ENCODE results near the gene HJURP. TPM values are rescaled to one million over a fixed set of nuclear protein-coding genes. Genes with fewer than 3 reads are reported as not detected.
A peak's percentile ranks its signal among the peaks of the same experiment; 100 is the strongest.

HJURP gene
- total RNA-seq, 1 experiment from 2014 or later, result 49.7 TPM

GRCh38 chr2:233807966-233808935 is 46.1 kb downstream of the HJURP start:
- Histone ChIP-seq H2BK5ac (ENCODE audit: insufficient read length, low read length) (no peak overlapping the region), H3K9ac (ENCODE audit: extremely low read depth, insufficient read length, low read length) (no peak overlapping the region)

More at GRCh38 chr2:233807966-233808935, 46.1 kb downstream of the HJURP start:
- no peaks in the 10 kb centered on the region for H3K36me3 Mint-ChIP-seq (ENCODE audit: insufficient read depth in 1 of 3, low read depth in 3 of 3)
- WGBS (ENCODE audit: extremely low coverage, insufficient read length, low lambda C conversion rate), result no CpG with 5 or more reads among the region's 10 CpGs
- H3K27ac Mint-ChIP-seq, result no peak overlapping the region
- H3K18ac ChIP-seq (ENCODE audit: insufficient read length, low read depth, low read length), result no peak overlapping the region
- no peaks in the 10 kb centered on the region for H3K23me2 ChIP-seq (ENCODE audit: insufficient read length, low read depth, low read length, poor library complexity, severe bottlenecking)
- H3K4ac ChIP-seq (ENCODE audit: low read depth, low read length), result no peak overlapping the region
- H3K9me3 Mint-ChIP-seq, result peaks cover 2 to 3% of the 10 kb centered on the region in 2 experiments; a peak in 3 of 5 replicates
- no peak overlapping the region for H3T11ph ChIP-seq (ENCODE audit: low read length)
- H3K9me3 ChIP-seq (ENCODE audit: control insufficient read depth, low read depth, low read length), result no peaks in the 10 kb centered on the region
- H4K91ac ChIP-seq (ENCODE audit: insufficient read length, low read depth, low read length), result no peak overlapping the region
- H2AFZ ChIP-seq (ENCODE audit: low read length), result no peak overlapping the region
- no peak overlapping the region for H4K5ac ChIP-seq (ENCODE audit: insufficient read length, low read depth, low read length)
- DNase-seq, result peak; percentile 17
- no peak overlapping the region for H2BK120ac ChIP-seq (ENCODE audit: low read depth, low read length, poor library complexity, severe bottlenecking)
- H2BK12ac ChIP-seq (ENCODE audit: insufficient read length, low read depth, low read length), result no peak overlapping the region
- H2BK20ac ChIP-seq (ENCODE audit: low read depth, low read length, poor library complexity, severe bottlenecking), result no peak overlapping the region
- no peak overlapping the region for H2AK5ac ChIP-seq (ENCODE audit: insufficient read length, low read length)
- H3K27me3 ChIP-seq (ENCODE audit: insufficient read depth, low read length), result no peaks in the 10 kb centered on the region
- no peak overlapping the region for H3K4me3 Mint-ChIP-seq
- no peaks in the 10 kb centered on the region for H3K4me1 Mint-ChIP-seq
- H3K79me2 ChIP-seq (ENCODE audit: insufficient read depth, low read length), result no peaks in the 10 kb centered on the region
- H3K23ac ChIP-seq (ENCODE audit: insufficient read length, low read depth, low read length), result no peak overlapping the region
- no peak overlapping the region for H3K14ac ChIP-seq (ENCODE audit: insufficient read depth, low read length)
- no peak overlapping the region for H3K27ac ChIP-seq (ENCODE audit: insufficient read length, low read depth, low read length)
- H3K27me3 Mint-ChIP-seq (ENCODE audit: low read depth), result peaks cover 26% of the 10 kb centered on the region
- no peak overlapping the region for H3K56ac ChIP-seq (ENCODE audit: insufficient read length, low read depth, low read length)
- no peak overlapping the region for H3K4me2 ChIP-seq (ENCODE audit: insufficient read depth, insufficient read length, low read length)
- H4K20me1 ChIP-seq (ENCODE audit: control insufficient read depth, insufficient read depth, insufficient read length), result no peaks in the 10 kb centered on the region
- no peak overlapping the region for H2BK15ac ChIP-seq (ENCODE audit: low read depth, low read length)
- H3K4me1 ChIP-seq (ENCODE audit: insufficient read depth, low read length), result no peaks in the 10 kb centered on the region
- H4K8ac ChIP-seq (replicated peaks; ENCODE audit: insufficient read length, low read depth, low read length), result no peak overlapping the region
- no peaks in the 10 kb centered on the region for H3K79me1 ChIP-seq (ENCODE audit: insufficient read depth, low read depth, low read length, poor library complexity, severe bottlenecking)
- TF ChIP-seq CTCF (conservative IDR thresholded peaks at IDR 0.05), result no peak

Data from H9 (cell line).